NCI-H2107 treated with DMSO at 0.1 percent for 48 hours (cell line): ENCODE data around the gene NKD2.
"Not testable (repeated sequence)": the region's sequence is repeated elsewhere in the genome, so short reads cannot be mapped to it uniquely, and the experiment has no call there.

ENCODE experiments used
- DNase-seq: peaks from one replicate; lab custom pipeline; 2025; ENCODE audit not compliant: unreplicated experiment; lab: John Stamatoyannopoulos, UW

The NKD2 gene

GRCh38 chr5:1008451-1009358 lies at the start of gene NKD2:
Gene NKD2, plus strand, starts transcription at chr5:1008802. Its CDS starts 256 bp downstream, at chr5:1009058.
- DNase-seq, result no peak

- no peak for DNase-seq
Observed at GRCh38 chr5:959581-960531, 48.7 kb upstream of the NKD2 start.

- no peak for DNase-seq
Observed at GRCh38 chr5:960551-960950, 48.1 kb upstream of the NKD2 start.

GRCh38 chr5:961002-961710 lies 47.4 kb upstream of the NKD2 start:
- no peak for DNase-seq

GRCh38 chr5:961711-962240 lies 46.8 kb upstream of the NKD2 start:
- no peak for DNase-seq

- DNase-seq, result no peak
Observed at GRCh38 chr5:962386-962785, 46.2 kb upstream of the NKD2 start.

- no peak for DNase-seq
Observed at GRCh38 chr5:962801-963200, 45.8 kb upstream of the NKD2 start.

- no peak for DNase-seq
Observed at GRCh38 chr5:963310-963672, 45.3 kb upstream of the NKD2 start.

GRCh38 chr5:963673-964531 lies 44.7 kb upstream of the NKD2 start:
- no peak for DNase-seq

GRCh38 chr5:964821-965220 lies 43.8 kb upstream of the NKD2 start:
- no peak for DNase-seq

- DNase-seq, result no peak
Observed at GRCh38 chr5:965604-966344, 42.8 kb upstream of the NKD2 start.

- DNase-seq, result no peak
Observed at GRCh38 chr5:966345-966710, 42.3 kb upstream of the NKD2 start.

GRCh38 chr5:966941-967340 lies 41.7 kb upstream of the NKD2 start:
- DNase-seq, result no peak

- DNase-seq, result no peak
Observed at GRCh38 chr5:968881-969280, 39.7 kb upstream of the NKD2 start.

- no peak for DNase-seq
Observed at GRCh38 chr5:969408-969839, 39.2 kb upstream of the NKD2 start.

- DNase-seq, result not testable (repeated sequence)
Observed at GRCh38 chr5:972575-972974, 36.0 kb upstream of the NKD2 start.

- DNase-seq, result no peak
Observed at GRCh38 chr5:976849-977751, 31.5 kb upstream of the NKD2 start.

GRCh38 chr5:978054-978453 lies 30.5 kb upstream of the NKD2 start:
- DNase-seq, result no peak
